Natural killer cell (primary cell): ENCODE measurements around the gene NHERF1. TPM values are rescaled to one million over a fixed set of nuclear protein-coding genes. Genes with fewer than 3 reads are reported as not detected.

Experiments used
- ATAC-seq, 3 donors: fragments of 150-1000 bp in 2 of 3; fragments of 200-7000 bp in 1 of 3; cut with Tn5 transposase; 1 replicate in 1 of 3; 2 replicates in 2 of 3; pipeline ENCODE4 v1.10.0; 2021; ENCODE audit warnings: mild to moderate bottlenecking in 2 of 3, moderate library complexity in 2 of 3
- DNase-seq, 2 donors: peaks; one replicate each; pipeline versions ENCODE4 v3.0.0 to v3.0.0-alpha.2; 2013 to 2021; ENCODE audit warnings: mixed read lengths in 1 of 2
- H3K27ac ChIP-seq: one replicate; pipeline ENCODE4 v1.5.1; 2013; ENCODE audit warnings: mild to moderate bottlenecking, low read length
- H3K27me3 ChIP-seq: one replicate; pipeline ENCODE4 v1.6.1; 2013; ENCODE audit warnings: low read length; ENCODE audit not compliant: control insufficient read depth, insufficient read depth
- H3K36me3 ChIP-seq: one replicate; pipeline ENCODE4 v1.6.1; 2013; ENCODE audit warnings: low read length; ENCODE audit not compliant: control insufficient read depth, insufficient read depth
- H3K4me1 ChIP-seq: one replicate; pipeline ENCODE4 v1.6.1; 2013; ENCODE audit warnings: low read length; ENCODE audit not compliant: control insufficient read depth, insufficient read depth
- H3K4me3 ChIP-seq: one replicate; pipeline ENCODE4 v1.5.1; 2013; ENCODE audit warnings: low read length
- H3K9me3 ChIP-seq: one replicate; pipeline ENCODE4 v1.6.1; 2013; ENCODE audit warnings: low read length; ENCODE audit not compliant: control insufficient read depth, insufficient read depth
- H3K27ac Mint-ChIP-seq, 2 donors: one replicate each; pipeline ENCODE4 v1.8.0; 2022; ENCODE audit warnings: mild to moderate bottlenecking in 2 of 2, mixed read lengths in 2 of 2, moderate library complexity in 1 of 2
- H3K27me3 Mint-ChIP-seq, 2 donors: one replicate each; pipeline ENCODE4 v1.8.0; 2022; ENCODE audit warnings: low read depth in 2 of 2, mixed read lengths in 2 of 2
- H3K36me3 Mint-ChIP-seq: one replicate; pipeline ENCODE4 v1.8.0; 2022; ENCODE audit warnings: mixed read lengths
- H3K4me1 Mint-ChIP-seq, 2 donors: one replicate each; pipeline ENCODE4 v1.8.0; 2022; ENCODE audit warnings: mixed read lengths in 2 of 2
- H3K4me3 Mint-ChIP-seq: one replicate; pipeline ENCODE4 v1.8.0; 2022; ENCODE audit warnings: mild to moderate bottlenecking, moderate library complexity, mixed read lengths
- H3K9me3 Mint-ChIP-seq, 2 donors: one replicate each; pipeline ENCODE4 v1.8.0; 2022; ENCODE audit warnings: mixed read lengths in 2 of 2
- WGBS: methylation state at CpG from one replicate; pipeline ENCODE4 v1.1.7; 2013; ENCODE audit warnings: missing lambda C conversion rate; ENCODE audit not compliant: insufficient coverage; 5-methylcytosine and 5-hydroxymethylcytosine counted together
- intact Hi-C: fragments of 100-400 bp; cut with micrococcal nuclease; formaldehyde crosslinking; loops from one replicate; pipeline ENCODE4 v1.14.2; 2022
- total RNA-seq, 4 donors: library from RNA; stranded (reverse); fragments of 120-200 nt in 1 of 4; gene quantifications; one replicate each; pipeline versions ENCODE4 v1.2.3 to v1.2.4, GENCODE V29; 2013 to 2022
- TF ChIP-seq, protein P1 (sequence below): fragments of 200-600 bp; IDR thresholded peaks from one replicate; pipeline ENCODE4 v1.8.0; 2022; ENCODE audit warnings: antibody characterized with exemption

The NHERF1 gene
- total RNA-seq, 3 donors from 2014 or later (not counting 1 experiment from before 2014, with no cell fraction given) = 323 to 372 (median 362) TPM

DNA sequence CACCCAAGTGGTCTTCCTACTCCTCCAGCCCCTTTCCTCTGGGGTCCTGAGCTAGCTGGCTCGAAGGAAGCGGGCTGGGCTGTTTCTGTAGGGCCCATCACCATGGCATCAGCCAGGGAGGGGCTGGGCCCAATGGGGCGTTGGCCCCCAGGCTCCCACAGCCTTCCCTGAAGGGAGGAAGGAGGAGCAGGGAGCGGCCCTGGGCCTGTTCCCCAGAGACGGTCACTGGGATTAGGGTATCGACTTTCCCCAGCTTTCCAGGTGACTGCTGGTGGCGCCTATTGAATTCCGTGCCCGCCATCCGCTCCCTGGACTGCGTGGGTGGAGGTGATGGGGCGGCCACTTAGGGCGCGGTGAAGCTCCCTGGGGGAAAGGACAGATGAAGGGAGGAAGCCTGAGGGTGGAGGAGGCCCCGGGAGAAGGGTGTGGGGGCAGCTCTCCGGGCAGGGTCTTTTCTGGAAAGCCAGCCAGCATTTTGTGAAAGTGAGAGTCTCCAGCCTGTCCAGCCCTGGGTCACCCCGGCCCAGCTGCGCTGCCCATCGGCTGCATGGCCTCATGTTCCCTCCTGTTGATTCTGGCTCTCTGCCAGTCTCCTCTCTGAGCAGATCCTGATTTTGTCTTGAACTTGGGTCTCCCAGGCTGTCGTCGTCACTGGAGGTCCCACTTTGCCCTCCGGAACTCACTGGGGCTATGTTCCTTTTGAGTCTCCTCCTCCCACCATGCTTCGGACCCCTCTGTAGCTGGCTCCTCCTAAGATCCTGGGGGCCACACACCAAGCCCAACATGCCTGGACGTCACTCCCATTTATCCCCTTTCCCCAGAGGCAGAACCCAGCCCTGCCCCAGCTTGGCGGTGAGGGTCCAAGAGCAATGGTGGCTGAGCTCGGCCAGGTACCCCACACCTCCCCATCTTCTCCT, 9.8 kb downstream of the NHERF1 start:
- H3K36me3 Mint-ChIP-seq = no peaks in the 10 kb centered on the region
- H3K27me3 ChIP-seq = no peaks in the 10 kb centered on the region
- H3K4me3 ChIP-seq = no peak overlapping the region
- intact Hi-C loops = no loop called here
- no peaks in the 10 kb centered on the region for H3K27me3 Mint-ChIP-seq
- H3K9me3 ChIP-seq = no peaks in the 10 kb centered on the region
- peaks cover 79 to 88% of the 10 kb centered on the region in 2 donors for H3K4me1 Mint-ChIP-seq
- no peaks in the 10 kb centered on the region for H3K9me3 Mint-ChIP-seq
- ATAC-seq (no peak), DNase-seq (no peak)
- peak overlapping the region; percentile 85 to 92 for H3K27ac Mint-ChIP-seq
- peaks cover 99% of the 10 kb centered on the region for H3K4me1 ChIP-seq
- peak overlapping the region; percentile 15 for H3K27ac ChIP-seq
- WGBS = 46% methylated on average over 26 of the region's 26 CpGs
- H3K4me3 Mint-ChIP-seq = peak overlapping the region; percentile 86
- peaks cover 25% of the 10 kb centered on the region for H3K36me3 ChIP-seq
- TF ChIP-seq, protein P1, sequence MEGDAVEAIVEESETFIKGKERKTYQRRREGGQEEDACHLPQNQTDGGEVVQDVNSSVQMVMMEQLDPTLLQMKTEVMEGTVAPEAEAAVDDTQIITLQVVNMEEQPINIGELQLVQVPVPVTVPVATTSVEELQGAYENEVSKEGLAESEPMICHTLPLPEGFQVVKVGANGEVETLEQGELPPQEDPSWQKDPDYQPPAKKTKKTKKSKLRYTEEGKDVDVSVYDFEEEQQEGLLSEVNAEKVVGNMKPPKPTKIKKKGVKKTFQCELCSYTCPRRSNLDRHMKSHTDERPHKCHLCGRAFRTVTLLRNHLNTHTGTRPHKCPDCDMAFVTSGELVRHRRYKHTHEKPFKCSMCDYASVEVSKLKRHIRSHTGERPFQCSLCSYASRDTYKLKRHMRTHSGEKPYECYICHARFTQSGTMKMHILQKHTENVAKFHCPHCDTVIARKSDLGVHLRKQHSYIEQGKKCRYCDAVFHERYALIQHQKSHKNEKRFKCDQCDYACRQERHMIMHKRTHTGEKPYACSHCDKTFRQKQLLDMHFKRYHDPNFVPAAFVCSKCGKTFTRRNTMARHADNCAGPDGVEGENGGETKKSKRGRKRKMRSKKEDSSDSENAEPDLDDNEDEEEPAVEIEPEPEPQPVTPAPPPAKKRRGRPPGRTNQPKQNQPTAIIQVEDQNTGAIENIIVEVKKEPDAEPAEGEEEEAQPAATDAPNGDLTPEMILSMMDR = no peak

GRCh38 chr17:74758848-74759168, 10.4 kb downstream of the NHERF1 start:
- intact Hi-C loops = loop anchor here (1.0 kb wide), 1 partner anchor 8 kb away; no protein-coding TSS in a partner anchor
- peak overlapping the region; percentile 86 for H3K4me3 Mint-ChIP-seq
- Histone ChIP-seq H3K4me1 (peaks cover 99% of the 10 kb centered on the region), H3K36me3 (peaks cover 30% of the 10 kb centered on the region), H3K27ac (peak overlapping the region; percentile 15), H3K27me3 (no peaks in the 10 kb centered on the region), H3K4me3 (peak overlapping the region; percentile 17), H3K9me3 (no peaks in the 10 kb centered on the region)
- peak in 1 of 2 donors; percentile 59 for DNase-seq
- no peaks in the 10 kb centered on the region for H3K9me3 Mint-ChIP-seq
- peak overlapping the region; percentile 85 to 92 for H3K27ac Mint-ChIP-seq
- WGBS = 10% methylated on average over 2 of the region's 2 CpGs
- H3K4me1 Mint-ChIP-seq = peaks cover 77 to 83% of the 10 kb centered on the region in 2 donors
- peak; percentile 16 to 33 (median 25) for ATAC-seq
- no peaks in the 10 kb centered on the region for H3K27me3 Mint-ChIP-seq
- no peaks in the 10 kb centered on the region for H3K36me3 Mint-ChIP-seq
- TF ChIP-seq, protein P1 = no peak

DNA sequence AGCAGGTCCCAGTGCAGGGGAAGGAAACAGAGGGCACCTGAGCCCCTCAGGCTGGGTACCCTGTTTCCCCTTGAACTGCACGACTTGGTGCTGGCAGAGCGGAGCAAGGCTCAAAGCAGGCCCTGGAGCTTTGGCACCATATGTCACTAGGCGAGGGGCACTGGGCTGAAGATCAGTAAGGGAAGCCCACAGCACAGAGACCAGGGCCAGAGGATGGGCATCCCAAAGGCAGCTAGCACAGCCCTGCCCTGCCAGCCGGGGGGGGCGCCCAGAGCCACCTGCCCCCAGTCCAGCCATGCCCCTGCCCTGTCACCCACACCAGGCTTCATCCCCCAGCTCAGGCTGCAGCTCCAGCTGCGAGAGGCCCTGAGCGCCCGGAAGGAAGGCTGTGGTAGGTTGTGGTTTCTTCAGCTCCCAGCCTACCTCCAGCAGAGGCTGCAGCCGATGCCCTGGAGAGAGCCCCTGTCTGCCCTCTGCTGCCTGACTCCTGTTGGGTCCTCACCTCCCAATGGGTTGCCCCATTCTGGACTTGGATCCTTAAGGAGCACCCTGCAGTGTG, 10.9 kb downstream of the NHERF1 start:
- H3K9me3 Mint-ChIP-seq = no peaks in the 10 kb centered on the region
- H3K27me3 Mint-ChIP-seq = no peaks in the 10 kb centered on the region
- peak; percentile 45 to 82 for DNase-seq
- peak overlapping the region; percentile 17 for H3K4me3 ChIP-seq
- H3K36me3 ChIP-seq = peaks cover 34% of the 10 kb centered on the region
- H3K4me3 Mint-ChIP-seq = peak overlapping the region; percentile 86
- peak; percentile 72 to 89 (median 77) for ATAC-seq
- peaks cover 72 to 83% of the 10 kb centered on the region in 2 donors for H3K4me1 Mint-ChIP-seq
- H3K27me3 ChIP-seq = no peaks in the 10 kb centered on the region
- H3K27ac ChIP-seq = peak overlapping the region; percentile 32
- intact Hi-C loops = loop anchor here (1.0 kb wide), 1 partner anchor 8 kb away; no protein-coding TSS in a partner anchor
- peak overlapping the region; percentile 85 to 92 for H3K27ac Mint-ChIP-seq
- TF ChIP-seq, protein P1 = no peak
- peaks cover 97% of the 10 kb centered on the region for H3K4me1 ChIP-seq
- WGBS = 5% methylated on average over 9 of the region's 9 CpGs
- no peaks in the 10 kb centered on the region for H3K9me3 ChIP-seq
- no peaks in the 10 kb centered on the region for H3K36me3 Mint-ChIP-seq
